ENCODE data around the gene SPANXN1. TPM values are rescaled to one million over a fixed set of nuclear protein-coding genes. Genes with fewer than 3 reads are reported as not detected.

Gene SPANXN1
- total RNA-seq, 1 experiment from 2014 or later, result not detected

- Histone ChIP-seq H3K27ac (ENCODE audit: insufficient read length, low read depth, low read length) (no peak overlapping the region), H3K9ac (ENCODE audit: extremely low read depth, insufficient read length, low read length) (no peak overlapping the region), H2BK12ac (ENCODE audit: insufficient read length, low read depth, low read length) (no peak overlapping the region), H3K4ac (ENCODE audit: low read depth, low read length) (no peak overlapping the region), H2BK20ac (ENCODE audit: low read depth, low read length, poor library complexity, severe bottlenecking) (no peak overlapping the region), H2BK15ac (ENCODE audit: low read depth, low read length) (no peak overlapping the region), H4K8ac (replicated peaks; ENCODE audit: insufficient read length, low read depth, low read length) (no peak overlapping the region), H3K23me2 (ENCODE audit: insufficient read length, low read depth, low read length, poor library complexity, severe bottlenecking) (no peaks in the 10 kb centered on the region), H4K20me1 (ENCODE audit: control insufficient read depth, insufficient read depth, insufficient read length) (no peaks in the 10 kb centered on the region), H3T11ph (ENCODE audit: low read length) (no peak overlapping the region), H3K23ac (ENCODE audit: insufficient read length, low read depth, low read length) (no peak overlapping the region), H3K27me3 (ENCODE audit: insufficient read depth, low read length) (no peaks in the 10 kb centered on the region), H4K5ac (ENCODE audit: insufficient read length, low read depth, low read length) (no peak overlapping the region), H3K9me3 (ENCODE audit: control insufficient read depth, low read depth, low read length) (peaks cover 24% of the 10 kb centered on the region), H2BK120ac (ENCODE audit: low read depth, low read length, poor library complexity, severe bottlenecking) (no peak overlapping the region), H3K14ac (ENCODE audit: insufficient read depth, low read length) (no peak overlapping the region), H3K4me2 (ENCODE audit: insufficient read depth, insufficient read length, low read length) (no peak overlapping the region), H3K4me1 (ENCODE audit: insufficient read depth, low read length) (no peaks in the 10 kb centered on the region), H2AFZ (ENCODE audit: low read length) (no peak overlapping the region), H3K79me2 (ENCODE audit: insufficient read depth, low read length) (no peaks in the 10 kb centered on the region), H3K56ac (ENCODE audit: insufficient read length, low read depth, low read length) (no peak overlapping the region), H3K18ac (ENCODE audit: insufficient read length, low read depth, low read length) (no peak overlapping the region), H4K91ac (ENCODE audit: insufficient read length, low read depth, low read length) (no peak overlapping the region), H2BK5ac (ENCODE audit: insufficient read length, low read length) (no peak overlapping the region), H2AK5ac (ENCODE audit: insufficient read length, low read length) (no peak overlapping the region), H3K79me1 (ENCODE audit: insufficient read depth, low read depth, low read length, poor library complexity, severe bottlenecking) (no peaks in the 10 kb centered on the region)
- peaks cover 9 to 11% of the 10 kb centered on the region in 2 experiments for H3K4me1 Mint-ChIP-seq
- WGBS (ENCODE audit: extremely low coverage, insufficient read length, low lambda C conversion rate), result no CpG with 5 or more reads among the region's 3 CpGs
- TF ChIP-seq CTCF (conservative IDR thresholded peaks at IDR 0.05), result no peak
- H3K27ac Mint-ChIP-seq, result no peak overlapping the region
- H3K4me3 Mint-ChIP-seq, result no peak overlapping the region
- no peak for DNase-seq
- peaks cover 42 to 50% of the 10 kb centered on the region in 2 experiments for H3K9me3 Mint-ChIP-seq
- 0 out of 7 replicates have a peak, but pooled peaks cover 0 to 2% (median 0%) of the 10 kb centered on the region in 3 experiments for H3K36me3 Mint-ChIP-seq (ENCODE audit: insufficient read depth in 1 of 3, low read depth in 3 of 3)
- no peaks in the 10 kb centered on the region; the same call in 1 of the 2 replicates for H3K27me3 Mint-ChIP-seq (ENCODE audit: low read depth)
Measured at GRCh38 chrX:145199078-145199477, 48.2 kb upstream of the SPANXN1 start.
